GM04504 (cell line): Measurements from ENCODE around the gene GPR173.

Experiments
- DNase-seq: peaks from one replicate; pipeline ENCODE4 v3.0.0-alpha.2; 2012; ENCODE audit warnings: low read depth

The GPR173 gene

GRCh38 chrX:53071604-53072417 lies 23.2 kb downstream of the GPR173 start:
- DNase-seq: peak; percentile 34

- no peak for DNase-seq
Measured at GRCh38 chrX:53072418-53073114, 24.0 kb downstream of the GPR173 start.

- no peak for DNase-seq
Measured at GRCh38 chrX:53073115-53073586, 24.6 kb downstream of the GPR173 start.

GRCh38 chrX:53075011-53075410 lies 26.4 kb downstream of the GPR173 start:
- DNase-seq: no peak

GRCh38 chrX:53076671-53077070 lies 28.1 kb downstream of the GPR173 start:
- no peak for DNase-seq

GRCh38 chrX:53077207-53078197 lies 28.9 kb downstream of the GPR173 start:
- DNase-seq: no peak

- DNase-seq: no peak
Measured at GRCh38 chrX:53078943-53079342, 30.4 kb downstream of the GPR173 start.

- DNase-seq: no peak
Measured at GRCh38 chrX:53080628-53081580, 32.3 kb downstream of the GPR173 start.

- peak; percentile 90 for DNase-seq
Measured at GRCh38 chrX:53081925-53082772, 33.6 kb downstream of the GPR173 start, which contains the start of gene TSPYL2. Gene TSPYL2 (plus strand): TSS chrX:53082367. CDS start chrX:53082499, 132 bp downstream.

GRCh38 chrX:53082773-53083616 lies 34.4 kb downstream of the GPR173 start:
- no peak for DNase-seq

- no peak for DNase-seq
Measured at GRCh38 chrX:53084043-53084570, 35.5 kb downstream of the GPR173 start.

- no peak for DNase-seq
Measured at GRCh38 chrX:53084863-53085262, 36.3 kb downstream of the GPR173 start.

GRCh38 chrX:53085661-53086229 lies 37.2 kb downstream of the GPR173 start:
- DNase-seq: no peak

GRCh38 chrX:53086464-53086863 lies 37.9 kb downstream of the GPR173 start:
- DNase-seq: no peak

- DNase-seq: no peak
Measured at GRCh38 chrX:53087388-53087831, 38.8 kb downstream of the GPR173 start.

GRCh38 chrX:53088136-53088974 lies 39.8 kb downstream of the GPR173 start:
- DNase-seq: peak; percentile 46

GRCh38 chrX:53089224-53089842 lies 40.7 kb downstream of the GPR173 start:
- no peak for DNase-seq
